VCaP (cell line): Measurements from ENCODE around the gene WNT3A.

Experiments
- H3K27ac ChIP-seq: fragments of 450-650 bp; 2 replicates; pipeline ENCODE4 v1.5.1; 2017
- CTCF ChIP-seq: fragments of 450-650 bp; conservative IDR thresholded peaks from 2 replicates; pipeline ENCODE4 v1.5.1; 2017; ENCODE audit warnings: mild to moderate bottlenecking, moderate library complexity

Gene WNT3A

GRCh38 chr1:228048659-228049298, 42.0 kb downstream of the WNT3A start:
- no peak overlapping the region for H3K27ac ChIP-seq
- no peak for TF ChIP-seq CTCF

GRCh38 chr1:228050571-228051231, 43.9 kb downstream of the WNT3A start:
- H3K27ac ChIP-seq: no peak overlapping the region
- TF ChIP-seq CTCF: no peak

GRCh38 chr1:228058172-228058948, 51.6 kb downstream of the WNT3A start:
- no peak for TF ChIP-seq CTCF
- no peak overlapping the region for H3K27ac ChIP-seq

- TF ChIP-seq CTCF: no peak
- H3K27ac ChIP-seq: no peak overlapping the region
Observed at GRCh38 chr1:228058949-228059633, 52.3 kb downstream of the WNT3A start.

GRCh38 chr1:228059634-228060457, 53.0 kb downstream of the WNT3A start:
- no peak for TF ChIP-seq CTCF
- H3K27ac ChIP-seq: no peak overlapping the region

GRCh38 chr1:228060458-228061190, 53.8 kb downstream of the WNT3A start:
- H3K27ac ChIP-seq: no peak overlapping the region

More at GRCh38 chr1:228060458-228061190, 53.8 kb downstream of the WNT3A start:
- no peak for TF ChIP-seq CTCF
